Mammary epithelial cell (primary cell): ENCODE data around the gene LRRC3B.

Experiments used
- CTCF ChIP-seq, 2 donors: IDR thresholded peaks in 1 of 2; conservative IDR thresholded peaks in 1 of 2; 2 replicates each; pipeline ENCODE4 v1.5.1; 2011 to 2012; ENCODE audit warnings: inconsistent platforms in 2 of 2, low read length in 2 of 2, mild to moderate bottlenecking in 2 of 2, control low read depth in 1 of 2, low read depth in 1 of 2; ENCODE audit not compliant: insufficient read depth in 1 of 2; ENCODE audit errors: extremely low read depth in 1 of 2
- EZH2 ChIP-seq: IDR thresholded peaks from 2 replicates; pipeline ENCODE4 v1.6.1; 2012; ENCODE audit warnings: low read length, inconsistent platforms, borderline replicate concordance

DNA sequence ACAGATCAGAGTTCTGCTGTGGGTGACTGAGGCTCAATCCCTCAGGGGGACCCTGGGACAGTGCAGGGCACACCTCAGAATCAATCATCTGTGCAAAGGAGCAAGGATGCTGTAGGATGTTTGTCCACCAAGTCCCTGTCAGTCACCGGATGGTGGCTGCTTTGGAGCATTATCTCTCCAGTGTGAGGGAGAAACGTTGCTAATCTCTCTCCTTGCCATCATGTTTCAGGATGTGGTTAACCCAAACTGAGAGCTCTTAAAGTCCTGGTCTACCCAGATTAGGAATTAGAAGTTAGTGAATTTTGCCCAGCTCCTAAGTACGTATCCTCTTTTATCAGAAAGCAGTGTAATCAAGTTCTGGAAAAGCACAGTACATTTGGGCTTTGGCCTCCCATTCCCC lies 26.2 kb upstream of the LRRC3B start:
- no peak for TF ChIP-seq CTCF (conservative IDR thresholded peaks at IDR 0.05 in 1 of 2, IDR thresholded peaks at IDR 0.05 in 1 of 2; ENCODE audit: extremely low read depth in 1 of 2, insufficient read depth in 1 of 2, low read depth in 1 of 2, low read length in 2 of 2)
- TF ChIP-seq EZH2: no peak
